Astrocyte (in vitro differentiated cells and primary cell): Measurements from ENCODE around the gene OR6B1. TPM values are rescaled to one million over a fixed set of nuclear protein-coding genes. Genes with fewer than 3 reads are reported as not detected.

Experiments used
- DNase-seq: peaks from one replicate; pipeline ENCODE4 v3.0.0-alpha.2; 2010; ENCODE audit warnings: low read depth
- FAIRE-seq: peaks from 2 replicates; lab custom pipeline; 2011; peaks lifted over from hg19 to GRCh38; lab: Jason Lieb, UNC
- H2AFZ ChIP-seq: 2 replicates; pipeline ENCODE4 v1.6.0; 2012; ENCODE audit warnings: low read depth, low read length, inconsistent platforms
- H3K27ac ChIP-seq: 2 replicates; pipeline ENCODE4 v1.5.1; 2011; ENCODE audit warnings: low read depth, low read length, inconsistent platforms
- H3K27me3 ChIP-seq: 2 replicates; pipeline ENCODE4 v1.6.0; 2011; ENCODE audit warnings: low read length, inconsistent platforms; ENCODE audit not compliant: insufficient read depth
- H3K36me3 ChIP-seq: 2 replicates; pipeline ENCODE4 v1.5.1; 2011; ENCODE audit warnings: low read length, inconsistent platforms; ENCODE audit not compliant: insufficient read depth
- H3K4me1 ChIP-seq: 2 replicates; pipeline ENCODE4 v1.5.1; 2011; ENCODE audit warnings: low read length, inconsistent platforms; ENCODE audit not compliant: insufficient read depth
- H3K4me2 ChIP-seq: 2 replicates; pipeline ENCODE4 v1.6.0; 2012; ENCODE audit warnings: low read length, inconsistent platforms
- H3K4me3 ChIP-seq: 2 replicates; pipeline ENCODE4 v1.5.1; 2011; ENCODE audit warnings: low read depth, mild to moderate bottlenecking, low read length, inconsistent platforms; ENCODE audit not compliant: insufficient read depth
- H3K79me2 ChIP-seq: 2 replicates; pipeline ENCODE4 v1.6.0; 2012; ENCODE audit warnings: mild to moderate bottlenecking, low read length, inconsistent platforms; ENCODE audit not compliant: insufficient read depth
- H3K9ac ChIP-seq: 2 replicates; pipeline ENCODE4 v1.6.0; 2012; ENCODE audit warnings: mild to moderate bottlenecking, low read length, inconsistent platforms
- H3K9me3 ChIP-seq: 2 replicates; pipeline ENCODE4 v1.5.1; 2012; ENCODE audit warnings: low read depth, mild to moderate bottlenecking, low read length, inconsistent platforms; ENCODE audit not compliant: insufficient read depth
- H4K20me1 ChIP-seq: 2 replicates; pipeline ENCODE4 v1.6.0; 2012; ENCODE audit warnings: low read length, inconsistent platforms; ENCODE audit not compliant: insufficient read depth
- H3K27ac Mint-ChIP-seq: one replicate; pipeline ENCODE4 v1.8.0; 2021; ENCODE audit warnings: mild to moderate bottlenecking, mixed read lengths; ENCODE audit not compliant: unreplicated experiment
- H3K27me3 Mint-ChIP-seq: one replicate; pipeline ENCODE4 v1.8.0; 2021; ENCODE audit warnings: low read depth, mixed read lengths; ENCODE audit not compliant: unreplicated experiment
- H3K36me3 Mint-ChIP-seq: one replicate; pipeline ENCODE4 v1.8.0; 2021; ENCODE audit warnings: low read depth, mixed read lengths; ENCODE audit not compliant: unreplicated experiment
- H3K4me1 Mint-ChIP-seq: one replicate; pipeline ENCODE4 v1.8.0; 2021; ENCODE audit warnings: low read depth, mixed read lengths; ENCODE audit not compliant: unreplicated experiment
- H3K4me3 Mint-ChIP-seq: one replicate; pipeline ENCODE4 v1.8.0; 2021; ENCODE audit warnings: mild to moderate bottlenecking, moderate library complexity, mixed read lengths; ENCODE audit not compliant: unreplicated experiment
- H3K9me3 Mint-ChIP-seq: one replicate; pipeline ENCODE4 v1.8.0; 2021; ENCODE audit warnings: mild to moderate bottlenecking, mixed read lengths; ENCODE audit not compliant: unreplicated experiment
- EZH2 ChIP-seq: IDR thresholded peaks from 2 replicates; pipeline ENCODE4 v1.6.1; 2012; ENCODE audit warnings: mild to moderate bottlenecking, low read length, inconsistent platforms; ENCODE audit not compliant: insufficient read depth
- total RNA-seq: library from RNA; stranded (reverse); gene quantifications from 2 replicates; pipeline ENCODE4 v1.2.1, GENCODE V29; 2021
- TF ChIP-seq, protein P1 (sequence below): IDR thresholded peaks from 2 replicates; pipeline ENCODE4 v1.5.1; 2011; ENCODE audit warnings: low read depth, mild to moderate bottlenecking, inconsistent platforms, low read length, moderate library complexity; ENCODE audit not compliant: insufficient read depth

The OR6B1 gene
- total RNA-seq, 1 donor from 2014 or later, result not detected

DNA sequence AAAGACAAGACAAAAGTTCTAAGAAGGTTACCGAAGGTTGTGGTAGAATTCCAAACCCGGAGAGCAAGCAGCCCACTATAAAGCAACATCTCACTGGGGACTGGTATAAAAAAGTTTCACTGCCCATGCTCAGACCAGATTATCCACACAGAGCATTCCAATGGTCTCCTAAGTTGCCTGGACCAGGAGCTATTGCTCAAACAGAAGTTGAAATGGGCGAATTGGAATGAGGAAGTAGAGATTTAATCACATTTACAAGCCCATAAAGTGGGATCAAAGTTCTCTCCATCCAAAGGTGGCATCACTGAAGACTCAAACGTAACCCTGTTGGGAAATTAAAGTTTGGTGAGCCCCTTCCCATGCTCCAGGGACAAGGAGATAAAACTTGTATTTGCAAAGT, 25.7 kb upstream of the OR6B1 start:
- Histone ChIP-seq H3K4me3 (no peak overlapping the region), H3K4me2 (no peak overlapping the region)
- FAIRE-seq, result no peak

DNA sequence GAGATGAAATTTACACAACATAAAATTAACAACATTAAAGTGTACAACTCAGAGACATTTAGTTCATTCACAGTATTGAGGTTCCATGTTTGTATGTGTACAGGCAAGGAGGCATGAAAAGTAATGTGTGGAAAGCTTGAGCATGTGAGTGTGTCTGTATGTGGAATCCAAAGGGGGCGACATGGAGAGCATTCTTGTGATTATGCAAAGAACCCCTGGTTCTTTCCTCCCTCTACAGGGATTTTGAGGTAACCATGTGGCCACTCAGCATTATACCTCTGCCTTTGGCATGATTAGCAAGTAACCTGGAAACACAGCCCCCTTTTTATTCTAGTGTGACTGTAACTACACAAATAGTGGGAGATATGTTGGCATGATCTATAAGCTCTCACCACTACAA, 24.5 kb upstream of the OR6B1 start:
- no peak overlapping the region for H3K27ac Mint-ChIP-seq
- FAIRE-seq, result no peak

More for the DNA sequence above, 25.7 kb upstream of the OR6B1 start:
- H3K36me3 Mint-ChIP-seq, result no peaks in the 10 kb centered on the region
- Histone ChIP-seq H4K20me1 (no peaks in the 10 kb centered on the region), H3K27me3 (no peaks in the 10 kb centered on the region), H3K4me1 (no peaks in the 10 kb centered on the region), H2AFZ (no peak overlapping the region), H3K79me2 (no peaks in the 10 kb centered on the region), H3K9me3 (no peaks in the 10 kb centered on the region), H3K27ac (no peak overlapping the region), H3K36me3 (no peaks in the 10 kb centered on the region), H3K9ac (no peak overlapping the region)
- no peak overlapping the region for H3K27ac Mint-ChIP-seq
- no peaks in the 10 kb centered on the region for H3K27me3 Mint-ChIP-seq
- peaks cover 9% of the 10 kb centered on the region for H3K4me1 Mint-ChIP-seq
- no peak for DNase-seq
- TF ChIP-seq, protein P1, sequence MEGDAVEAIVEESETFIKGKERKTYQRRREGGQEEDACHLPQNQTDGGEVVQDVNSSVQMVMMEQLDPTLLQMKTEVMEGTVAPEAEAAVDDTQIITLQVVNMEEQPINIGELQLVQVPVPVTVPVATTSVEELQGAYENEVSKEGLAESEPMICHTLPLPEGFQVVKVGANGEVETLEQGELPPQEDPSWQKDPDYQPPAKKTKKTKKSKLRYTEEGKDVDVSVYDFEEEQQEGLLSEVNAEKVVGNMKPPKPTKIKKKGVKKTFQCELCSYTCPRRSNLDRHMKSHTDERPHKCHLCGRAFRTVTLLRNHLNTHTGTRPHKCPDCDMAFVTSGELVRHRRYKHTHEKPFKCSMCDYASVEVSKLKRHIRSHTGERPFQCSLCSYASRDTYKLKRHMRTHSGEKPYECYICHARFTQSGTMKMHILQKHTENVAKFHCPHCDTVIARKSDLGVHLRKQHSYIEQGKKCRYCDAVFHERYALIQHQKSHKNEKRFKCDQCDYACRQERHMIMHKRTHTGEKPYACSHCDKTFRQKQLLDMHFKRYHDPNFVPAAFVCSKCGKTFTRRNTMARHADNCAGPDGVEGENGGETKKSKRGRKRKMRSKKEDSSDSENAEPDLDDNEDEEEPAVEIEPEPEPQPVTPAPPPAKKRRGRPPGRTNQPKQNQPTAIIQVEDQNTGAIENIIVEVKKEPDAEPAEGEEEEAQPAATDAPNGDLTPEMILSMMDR, result no peak
- no peak for TF ChIP-seq EZH2
- no peaks in the 10 kb centered on the region for H3K9me3 Mint-ChIP-seq
- no peak overlapping the region for H3K4me3 Mint-ChIP-seq

DNA sequence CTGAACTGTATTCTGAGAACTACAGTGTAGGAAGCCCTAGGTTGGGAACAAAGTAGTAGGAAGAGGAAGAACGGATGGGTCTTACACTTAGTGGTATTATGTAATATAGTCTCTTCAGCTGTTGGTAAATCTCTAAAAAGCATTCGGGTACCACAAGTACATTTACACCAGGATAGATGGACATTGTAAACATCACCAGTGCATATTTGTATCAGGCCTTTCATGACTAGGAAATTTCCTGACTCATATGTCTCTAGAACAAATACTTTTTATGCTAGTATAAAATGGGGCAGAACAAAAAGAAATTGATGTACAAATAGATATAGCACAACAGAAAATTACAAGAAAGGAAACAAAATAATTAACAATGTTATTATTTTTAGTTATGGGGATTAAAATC, 21.5 kb upstream of the OR6B1 start:
- Histone ChIP-seq H2AFZ (no peak overlapping the region), H3K9ac (no peak overlapping the region), H3K4me2 (no peak overlapping the region), H3K4me1 (no peaks in the 10 kb centered on the region), H3K36me3 (no peaks in the 10 kb centered on the region), H3K4me3 (no peak overlapping the region), H3K27me3 (no peaks in the 10 kb centered on the region), H4K20me1 (no peaks in the 10 kb centered on the region), H3K27ac (no peak overlapping the region), H3K79me2 (no peaks in the 10 kb centered on the region), H3K9me3 (no peaks in the 10 kb centered on the region)
- H3K27me3 Mint-ChIP-seq, result no peaks in the 10 kb centered on the region
- no peak for FAIRE-seq
- TF ChIP-seq, protein P1, result no peak
- TF ChIP-seq EZH2, result no peak
- no peak for DNase-seq
- no peaks in the 10 kb centered on the region for H3K9me3 Mint-ChIP-seq
- H3K27ac Mint-ChIP-seq, result no peak overlapping the region
- H3K36me3 Mint-ChIP-seq, result no peaks in the 10 kb centered on the region
- H3K4me1 Mint-ChIP-seq, result peaks cover 22% of the 10 kb centered on the region
- no peak overlapping the region for H3K4me3 Mint-ChIP-seq

More for the DNA sequence above, 24.5 kb upstream of the OR6B1 start:
- no peak overlapping the region for H3K4me3 ChIP-seq
- H3K36me3 Mint-ChIP-seq, result no peaks in the 10 kb centered on the region
- H4K20me1 ChIP-seq, result no peaks in the 10 kb centered on the region
- no peaks in the 10 kb centered on the region for H3K27me3 ChIP-seq
- H3K27me3 Mint-ChIP-seq, result no peaks in the 10 kb centered on the region
- peaks cover 20% of the 10 kb centered on the region for H3K4me1 Mint-ChIP-seq
- H2AFZ ChIP-seq, result no peak overlapping the region
- H3K9ac ChIP-seq, result no peak overlapping the region
- no peak overlapping the region for H3K4me3 Mint-ChIP-seq
- no peak overlapping the region for H3K4me2 ChIP-seq
- H3K9me3 ChIP-seq, result no peaks in the 10 kb centered on the region
- no peaks in the 10 kb centered on the region for H3K9me3 Mint-ChIP-seq
- no peak overlapping the region for H3K27ac ChIP-seq
- no peak for TF ChIP-seq EZH2
- TF ChIP-seq, protein P1, result no peak
- DNase-seq, result no peak
- no peaks in the 10 kb centered on the region for H3K4me1 ChIP-seq
- no peaks in the 10 kb centered on the region for H3K36me3 ChIP-seq
- no peaks in the 10 kb centered on the region for H3K79me2 ChIP-seq
